SU-DHL-6 (cell line): ENCODE results near the gene MNAT1.

ENCODE experiments used
- CTCF ChIP-seq: fragments of 200-600 bp; sonication (generic); IDR thresholded peaks from one replicate; pipeline ENCODE4 v1.5.1; 2017; ENCODE audit warnings: antibody characterized with exemption, mild to moderate bottlenecking, low read length, moderate library complexity; ENCODE audit not compliant: insufficient read depth, poor library complexity, severe bottlenecking
- EZH2phosphoT487 ChIP-seq: fragments of 200-600 bp; sonication (generic), shearing (Covaris generic); conservative IDR thresholded peaks from 2 replicates; pipeline ENCODE4 v1.6.1; 2018; ENCODE audit warnings: mild to moderate bottlenecking, antibody characterized with exemption, low read length, moderate library complexity, mixed read lengths

GRCh38 chr14:60705100-60705499 lies 29.5 kb upstream of the MNAT1 start:
- no peak for TF ChIP-seq CTCF
- TF ChIP-seq EZH2phosphoT487, result no peak
